Tibial nerve (tissue), 4 donors: ENCODE measurements around the gene SLC44A2. TPM values are rescaled to one million over a fixed set of nuclear protein-coding genes. Genes with fewer than 3 reads are reported as not detected.

Source experiments
- DNase-seq, 2 donors: peaks; one replicate each; pipeline ENCODE4 v3.0.0-alpha.2; 2019; ENCODE audit warnings: low spot score in 2 of 2
- H3K27ac ChIP-seq, 4 donors: fragments of 200-600 bp; sonication (generic) in 3 of 4; one replicate each; pipeline ENCODE4 v1.5.1; 2017 to 2019; ENCODE audit warnings: mild to moderate bottlenecking in 1 of 4
- H3K27me3 ChIP-seq, 2 donors: fragments of 200-600 bp; sonication (generic) in 1 of 2; one replicate each; pipeline versions ENCODE4 v1.5.1 to v1.6.0; 2017 to 2019
- H3K36me3 ChIP-seq, 3 donors: fragments of 200-600 bp; sonication (generic); one replicate each; pipeline ENCODE4 v1.5.1; 2018 to 2019
- H3K4me1 ChIP-seq, 4 donors: fragments of 200-600 bp; sonication (generic) in 3 of 4; one replicate each; pipeline ENCODE4 v1.5.1; 2017 to 2019
- H3K4me3 ChIP-seq, 4 donors: fragments of 200-600 bp; sonication (generic) in 3 of 4; one replicate each; pipeline ENCODE4 v1.5.1; 2017 to 2019; ENCODE audit warnings: mild to moderate bottlenecking in 1 of 4, moderate library complexity in 1 of 4
- H3K9me3 ChIP-seq, 4 donors: fragments of 200-600 bp; sonication (generic) in 3 of 4; one replicate each; pipeline ENCODE4 v1.5.1; 2017 to 2019
- CTCF ChIP-seq, 5 experiments: fragments of 200-600 bp in 3 of 5; fragments of 450-650 bp in 2 of 5; sonication (generic) in 3 of 5; IDR thresholded peaks; one replicate each; pipeline ENCODE4 v1.5.1; 2016 to 2019; ENCODE audit warnings: antibody characterized with exemption in 5 of 5, mild to moderate bottlenecking in 3 of 5, moderate library complexity in 2 of 5
- EP300 ChIP-seq, 2 donors: sonication (generic); formaldehyde crosslinking; IDR thresholded peaks; one replicate each; pipeline ENCODE4 v1.6.1; 2017; ENCODE audit warnings: antibody characterized with exemption in 2 of 2, mild to moderate bottlenecking in 1 of 2
- POLR2A ChIP-seq, 2 donors: fragments of 450-650 bp; IDR thresholded peaks; one replicate each; pipeline ENCODE4 v1.6.1; 2017; ENCODE audit warnings: antibody characterized with exemption in 2 of 2, mild to moderate bottlenecking in 2 of 2, moderate library complexity in 2 of 2
- WGBS, 2 donors: methylation state at CpG; one replicate each; pipeline ENCODE4 v1.1.5; 2018; 5-methylcytosine and 5-hydroxymethylcytosine counted together
- total RNA-seq, 4 donors: library from RNA; depleted of rRNA; stranded (reverse); fragments of >200 nt; gene quantifications; one replicate each; pipeline ENCODE4 v1.1.0, GENCODE V29; 2016

SLC44A2 gene
- total RNA-seq, 4 donors from 2014 or later = 104 to 193 (median 132) TPM

GRCh38 chr19:10612499-10613119 is 12.7 kb upstream of the SLC44A2 start:
- no peaks in the 10 kb centered on the region for H3K36me3 ChIP-seq
- no peaks in the 10 kb centered on the region for H3K27me3 ChIP-seq
- H3K9me3 ChIP-seq = no peaks in the 10 kb centered on the region
- peak; percentile 36 to 65 for DNase-seq
- peak in 1 of 2 donors; percentile 88 for TF ChIP-seq EP300 (IDR thresholded peaks at IDR 0.05)
- no peak for TF ChIP-seq CTCF (IDR thresholded peaks at IDR 0.05)
- TF ChIP-seq POLR2A (IDR thresholded peaks at IDR 0.05) = peak in 1 of 2 donors; percentile 38
- H3K4me1 ChIP-seq = peaks cover 0 to 69% (median 39%) of the 10 kb centered on the region in 4 donors
- WGBS, 2 donors = 20 to 24% methylated on average over 15 of the region's 15 CpGs
- H3K4me3 ChIP-seq = peak overlapping the region in 1 of 4 donors; percentile 10
- peak overlapping the region; percentile 65 to 93 (median 80) for H3K27ac ChIP-seq

- DNase-seq = no peak
- H3K27me3 ChIP-seq = no peaks in the 10 kb centered on the region
- no peak for TF ChIP-seq CTCF (IDR thresholded peaks at IDR 0.05)
- TF ChIP-seq POLR2A (IDR thresholded peaks at IDR 0.05) = no peak
- no peak for TF ChIP-seq EP300 (IDR thresholded peaks at IDR 0.05)
- H3K36me3 ChIP-seq = no peaks in the 10 kb centered on the region
- H3K9me3 ChIP-seq = no peaks in the 10 kb centered on the region
- H3K4me1 ChIP-seq = peaks cover 0 to 82% (median 41%) of the 10 kb centered on the region in 4 donors
- H3K4me3 ChIP-seq = no peak overlapping the region
- 93 to 94% methylated on average over 14 of the region's 14 CpGs for whole genome bisulfite sequencing, 2 donors
- H3K27ac ChIP-seq = peak overlapping the region in 3 of 4 donors; percentile 30 to 84 (median 74)
Measured at GRCh38 chr19:10615429-10616023, 9.8 kb upstream of the SLC44A2 start.

- peaks cover 0 to 7% (median 0%) of the 10 kb centered on the region in 3 donors for H3K36me3 ChIP-seq
- H3K4me1 ChIP-seq = peaks cover 0 to 71% (median 29%) of the 10 kb centered on the region in 4 donors
- TF ChIP-seq CTCF (IDR thresholded peaks at IDR 0.05) = no peak
- TF ChIP-seq POLR2A (IDR thresholded peaks at IDR 0.05) = no peak
- peak in 1 of 2 donors; percentile 12 for TF ChIP-seq EP300 (IDR thresholded peaks at IDR 0.05)
- H3K27ac ChIP-seq = peak overlapping the region; percentile 19 to 84 (median 48)
- no peaks in the 10 kb centered on the region for H3K27me3 ChIP-seq
- DNase-seq = no peak
- H3K4me3 ChIP-seq = no peak overlapping the region
- H3K9me3 ChIP-seq = no peaks in the 10 kb centered on the region
- WGBS, 2 donors = 66 to 72% methylated on average over 15 of the region's 15 CpGs
Measured at GRCh38 chr19:10617409-10618121, 7.8 kb upstream of the SLC44A2 start.

- H3K27me3 ChIP-seq = no peaks in the 10 kb centered on the region
- TF ChIP-seq POLR2A (IDR thresholded peaks at IDR 0.05) = no peak
- TF ChIP-seq EP300 (IDR thresholded peaks at IDR 0.05) = no peak
- TF ChIP-seq CTCF (IDR thresholded peaks at IDR 0.05) = no peak
- H3K4me3 ChIP-seq = no peak overlapping the region
- no peak for DNase-seq
- peaks cover 0 to 69% (median 18%) of the 10 kb centered on the region in 4 donors for H3K4me1 ChIP-seq
- no peaks in the 10 kb centered on the region for H3K9me3 ChIP-seq
- WGBS, 2 donors = 90 to 97% methylated on average over 8 of the region's 8 CpGs
- H3K36me3 ChIP-seq = peaks cover 0 to 7% (median 0%) of the 10 kb centered on the region in 3 donors
- peak overlapping the region in 1 of 4 donors; percentile 84 for H3K27ac ChIP-seq
Measured at GRCh38 chr19:10618846-10619245, 6.5 kb upstream of the SLC44A2 start.
